ENCODE data around the gene MFSD11.
"Not testable (repeated sequence)": the region's sequence is repeated elsewhere in the genome, so short reads cannot be mapped to it uniquely, and the experiment has no call there.

Gene MFSD11

GRCh38 chr17:76714822-76715495, 23.0 kb upstream of the MFSD11 start:
- TF ChIP-seq POLR2A (IDR thresholded peaks at IDR 0.05; ENCODE audit: low read depth, low read length), result no peak
- FAIRE-seq (no peak), DNase-seq (ENCODE audit: insufficient read length, low spot score) (no peak)

- DNase-seq (ENCODE audit: insufficient read length, low spot score) (no peak), FAIRE-seq (no peak)
- TF ChIP-seq POLR2A (IDR thresholded peaks at IDR 0.05; ENCODE audit: low read depth, low read length), result no peak
Measured at GRCh38 chr17:76715496-76715830, 22.5 kb upstream of the MFSD11 start.

- TF ChIP-seq POLR2A (IDR thresholded peaks at IDR 0.05; ENCODE audit: low read depth, low read length), result no peak
- FAIRE-seq (peak; percentile 41), DNase-seq (ENCODE audit: insufficient read length, low spot score) (peak; percentile 88)
Measured at GRCh38 chr17:76716146-76716838, 21.6 kb upstream of the MFSD11 start.

- no peak for TF ChIP-seq POLR2A (IDR thresholded peaks at IDR 0.05; ENCODE audit: low read depth, low read length)
- DNase-seq (ENCODE audit: insufficient read length, low spot score), result peak; percentile 56
- no peak for FAIRE-seq
Measured at GRCh38 chr17:76716839-76717215, 21.1 kb upstream of the MFSD11 start.

- FAIRE-seq, result no peak
Measured at GRCh38 chr17:76718516-76718915, 19.4 kb upstream of the MFSD11 start.

GRCh38 chr17:76720211-76720610, 17.7 kb upstream of the MFSD11 start:
- FAIRE-seq, result no peak
- TF ChIP-seq POLR2A (IDR thresholded peaks at IDR 0.05; ENCODE audit: low read depth, low read length), result no peak
- no peak for DNase-seq (ENCODE audit: insufficient read length, low spot score)

More at GRCh38 chr17:76718516-76718915, 19.4 kb upstream of the MFSD11 start:
- no peak for DNase-seq (ENCODE audit: insufficient read length, low spot score)
- TF ChIP-seq POLR2A (IDR thresholded peaks at IDR 0.05; ENCODE audit: low read depth, low read length), result 0 out of 2 replicates have a peak, but pooled peaks have one; percentile 11

- FAIRE-seq, result no peak
- no peak for TF ChIP-seq POLR2A (IDR thresholded peaks at IDR 0.05; ENCODE audit: low read depth, low read length)
- no peak for DNase-seq (ENCODE audit: insufficient read length, low spot score)
Measured at GRCh38 chr17:76720941-76721340, 17.0 kb upstream of the MFSD11 start.

- FAIRE-seq, result no peak
- no peak for TF ChIP-seq POLR2A (IDR thresholded peaks at IDR 0.05; ENCODE audit: low read depth, low read length)
- DNase-seq (ENCODE audit: insufficient read length, low spot score), result no peak
Measured at GRCh38 chr17:76721463-76721862, 16.5 kb upstream of the MFSD11 start.

GRCh38 chr17:76722279-76722678, 15.6 kb upstream of the MFSD11 start:
- TF ChIP-seq POLR2A (IDR thresholded peaks at IDR 0.05; ENCODE audit: low read depth, low read length), result no peak
- FAIRE-seq (no peak), DNase-seq (ENCODE audit: insufficient read length, low spot score) (no peak)

- DNase-seq (ENCODE audit: insufficient read length, low spot score); FAIRE-seq: not testable (repeated sequence)
Measured at GRCh38 chr17:76722977-76723376, 14.9 kb upstream of the MFSD11 start.

- TF ChIP-seq POLR2A (IDR thresholded peaks at IDR 0.05; ENCODE audit: low read depth, low read length), result no peak
- FAIRE-seq (no peak), DNase-seq (ENCODE audit: insufficient read length, low spot score) (no peak)
Measured at GRCh38 chr17:76723812-76724211, 14.1 kb upstream of the MFSD11 start.

- TF ChIP-seq POLR2A (IDR thresholded peaks at IDR 0.05; ENCODE audit: low read depth, low read length), result peak; percentile 26; the same call in 1 of the 2 replicates
- DNase-seq (ENCODE audit: insufficient read length, low spot score), result no peak
- FAIRE-seq, result no peak
Measured at GRCh38 chr17:76725580-76726230, 12.2 kb upstream of the MFSD11 start.

GRCh38 chr17:76726231-76726775, 11.6 kb upstream of the MFSD11 start, which contains the start of gene JMJD6:
Gene JMJD6, minus strand, starts transcription at chr17:76726606. Its CDS starts 131 bp downstream, at chr17:76726475.
- TF ChIP-seq POLR2A (IDR thresholded peaks at IDR 0.05; ENCODE audit: low read depth, low read length), result peak; percentile 91
- FAIRE-seq, result no peak
- peak; percentile 90 for DNase-seq (ENCODE audit: insufficient read length, low spot score)
